ENCODE measurements around the gene MEF2D. TPM values are rescaled to one million over a fixed set of nuclear protein-coding genes. Genes with fewer than 3 reads are reported as not detected.

Gene MEF2D
- polyA plus RNA-seq, 1 donor = 25.0 TPM

GRCh38 chr1:156489166-156489934 is 11.2 kb downstream of the MEF2D start:
- peaks cover 29% of the 10 kb centered on the region for H3K36me3 ChIP-seq (ENCODE audit: control insufficient read depth, insufficient read depth, low read length)
- 17% methylated on average over 1 of the region's 12 CpGs for WGBS (ENCODE audit: insufficient coverage, low lambda C conversion rate)
- H3K27ac ChIP-seq (ENCODE audit: low read length) = peak overlapping the region; percentile 4
- no peaks in the 10 kb centered on the region for H3K27me3 ChIP-seq (ENCODE audit: control insufficient read depth, insufficient read depth, low read length)
- H3K4me1 ChIP-seq (ENCODE audit: control insufficient read depth, insufficient read depth, low read length) = peaks cover 52% of the 10 kb centered on the region
- peak in 1 of 2 donors; percentile 50 for DNase-seq
- H3K4me3 ChIP-seq (ENCODE audit: low read length) = no peak overlapping the region
- no peaks in the 10 kb centered on the region for H3K9me3 ChIP-seq (ENCODE audit: control insufficient read depth, low read depth, low read length)

DNA sequence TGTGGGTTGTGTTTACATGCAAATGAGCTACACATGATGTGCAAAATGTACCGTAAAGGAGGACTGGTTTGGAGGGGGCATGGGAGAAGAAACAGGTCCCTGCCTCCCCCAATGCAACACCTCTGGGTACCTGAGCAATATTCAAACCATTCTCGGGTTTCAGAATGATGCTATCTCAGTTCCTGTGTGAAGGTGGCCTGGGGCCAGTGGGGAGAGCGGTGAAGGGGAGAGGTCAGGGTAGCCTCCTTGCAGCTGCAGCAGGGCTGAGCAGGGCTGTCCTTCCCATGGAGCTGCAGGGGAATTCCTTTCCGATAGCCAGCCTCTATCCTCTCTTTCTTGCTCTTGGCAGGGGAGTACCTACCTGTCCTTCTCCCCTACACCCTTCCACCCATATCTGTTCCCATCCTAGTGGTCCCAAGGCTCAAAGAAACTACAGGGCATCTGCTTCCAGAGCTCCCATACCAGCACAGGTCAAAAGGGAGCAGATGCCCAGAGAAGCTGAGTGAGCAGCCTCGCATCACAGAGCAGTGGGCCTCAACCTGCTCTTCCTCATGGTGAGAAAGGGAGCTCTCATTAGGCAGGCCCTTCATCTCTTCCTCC is 11.9 kb downstream of the MEF2D start:
- no peak for DNase-seq
- Histone ChIP-seq H3K4me1 (ENCODE audit: control insufficient read depth, insufficient read depth, low read length) (peaks cover 45% of the 10 kb centered on the region), H3K27me3 (ENCODE audit: control insufficient read depth, insufficient read depth, low read length) (no peaks in the 10 kb centered on the region), H3K36me3 (ENCODE audit: control insufficient read depth, insufficient read depth, low read length) (peaks cover 27% of the 10 kb centered on the region), H3K4me3 (ENCODE audit: low read length) (no peak overlapping the region), H3K27ac (ENCODE audit: low read length) (no peak overlapping the region), H3K9me3 (ENCODE audit: control insufficient read depth, low read depth, low read length) (no peaks in the 10 kb centered on the region)
- 83% methylated on average over 1 of the region's 5 CpGs for WGBS (ENCODE audit: insufficient coverage, low lambda C conversion rate)

- no peak overlapping the region for H3K27ac ChIP-seq (ENCODE audit: low read length)
- H3K36me3 ChIP-seq (ENCODE audit: control insufficient read depth, insufficient read depth, low read length) = peaks cover 34% of the 10 kb centered on the region
- no CpG with 5 or more reads among the region's 4 CpGs for WGBS (ENCODE audit: insufficient coverage, low lambda C conversion rate)
- DNase-seq = no peak
- no peaks in the 10 kb centered on the region for H3K9me3 ChIP-seq (ENCODE audit: control insufficient read depth, low read depth, low read length)
- H3K27me3 ChIP-seq (ENCODE audit: control insufficient read depth, insufficient read depth, low read length) = no peaks in the 10 kb centered on the region
- no peak overlapping the region for H3K4me3 ChIP-seq (ENCODE audit: low read length)
- peaks cover 39% of the 10 kb centered on the region for H3K4me1 ChIP-seq (ENCODE audit: control insufficient read depth, insufficient read depth, low read length)
Measured at GRCh38 chr1:156487862-156488261, 12.7 kb downstream of the MEF2D start.

GRCh38 chr1:156486421-156487344 is 13.9 kb downstream of the MEF2D start:
- Histone ChIP-seq H3K36me3 (ENCODE audit: control insufficient read depth, insufficient read depth, low read length) (peaks cover 42% of the 10 kb centered on the region), H3K4me1 (ENCODE audit: control insufficient read depth, insufficient read depth, low read length) (peaks cover 32% of the 10 kb centered on the region), H3K4me3 (ENCODE audit: low read length) (no peak overlapping the region), H3K27ac (ENCODE audit: low read length) (no peak overlapping the region), H3K9me3 (ENCODE audit: control insufficient read depth, low read depth, low read length) (no peaks in the 10 kb centered on the region), H3K27me3 (ENCODE audit: control insufficient read depth, insufficient read depth, low read length) (no peaks in the 10 kb centered on the region)
- DNase-seq = no peak
- WGBS (ENCODE audit: insufficient coverage, low lambda C conversion rate) = 100% methylated on average over 1 of the region's 7 CpGs

GRCh38 chr1:156485984-156486383 is 14.6 kb downstream of the MEF2D start:
- WGBS (ENCODE audit: insufficient coverage, low lambda C conversion rate) = no CpG with 5 or more reads among the region's 3 CpGs
- Histone ChIP-seq H3K4me3 (ENCODE audit: low read length) (no peak overlapping the region), H3K36me3 (ENCODE audit: control insufficient read depth, insufficient read depth, low read length) (peaks cover 43% of the 10 kb centered on the region), H3K9me3 (ENCODE audit: control insufficient read depth, low read depth, low read length) (no peaks in the 10 kb centered on the region), H3K4me1 (ENCODE audit: control insufficient read depth, insufficient read depth, low read length) (peaks cover 25% of the 10 kb centered on the region), H3K27me3 (ENCODE audit: control insufficient read depth, insufficient read depth, low read length) (no peaks in the 10 kb centered on the region), H3K27ac (ENCODE audit: low read length) (no peak overlapping the region)
- DNase-seq = no peak

DNA sequence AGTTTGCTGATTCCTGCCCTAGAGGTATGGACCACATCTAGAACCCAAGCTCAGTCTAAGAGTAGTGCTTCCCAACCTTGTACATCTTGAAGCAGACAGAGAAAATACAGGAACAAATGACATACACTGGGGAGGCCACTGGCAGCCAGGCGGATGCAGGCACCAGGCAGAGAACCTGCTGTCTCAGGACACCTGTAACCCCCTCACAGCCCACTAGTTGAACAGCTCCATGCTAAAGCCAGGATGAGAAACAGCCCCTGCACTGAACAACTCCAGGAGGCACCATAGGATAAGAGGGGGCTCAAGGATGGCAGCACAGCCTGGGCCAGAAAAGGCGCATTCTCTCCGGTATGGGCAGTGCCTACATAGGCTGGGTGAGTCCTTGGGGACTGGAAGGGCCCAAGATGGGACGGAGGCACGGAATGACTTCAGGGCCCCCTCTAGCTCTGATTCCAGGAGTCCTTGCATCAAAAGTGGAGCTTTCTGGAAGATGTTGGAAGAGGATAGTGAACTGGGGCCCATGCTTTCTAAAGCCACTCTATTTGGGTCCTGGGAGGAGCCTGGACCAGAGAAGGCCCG is 16.0 kb downstream of the MEF2D start:
- no CpG with 5 or more reads among the region's 6 CpGs for WGBS (ENCODE audit: insufficient coverage, low lambda C conversion rate)
- no peaks in the 10 kb centered on the region for H3K9me3 ChIP-seq (ENCODE audit: control insufficient read depth, low read depth, low read length)
- H3K27ac ChIP-seq (ENCODE audit: low read length) = no peak overlapping the region
- H3K27me3 ChIP-seq (ENCODE audit: control insufficient read depth, insufficient read depth, low read length) = no peaks in the 10 kb centered on the region
- H3K4me1 ChIP-seq (ENCODE audit: control insufficient read depth, insufficient read depth, low read length) = peaks cover 10% of the 10 kb centered on the region
- DNase-seq = no peak
- no peak overlapping the region for H3K4me3 ChIP-seq (ENCODE audit: low read length)
- H3K36me3 ChIP-seq (ENCODE audit: control insufficient read depth, insufficient read depth, low read length) = peaks cover 54% of the 10 kb centered on the region

DNA sequence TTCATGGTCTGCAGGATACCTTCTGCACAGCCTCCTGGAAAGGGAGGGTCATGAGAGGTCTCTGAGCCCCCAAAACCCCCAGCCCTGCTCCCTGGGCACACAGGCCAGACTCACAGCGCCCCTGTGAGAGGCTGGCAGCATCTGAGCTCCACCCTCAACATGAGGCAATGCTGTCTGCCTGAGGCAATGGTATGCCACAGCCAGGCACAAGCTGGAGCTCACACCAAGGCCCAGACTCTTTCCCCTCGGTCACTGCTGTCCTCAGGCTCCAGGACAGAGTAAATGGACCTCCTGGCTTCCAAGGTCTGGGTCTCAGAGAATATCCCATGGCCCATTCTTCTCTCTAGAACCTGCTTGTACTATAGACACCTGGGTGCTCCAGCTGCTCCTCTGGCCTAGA is 17.2 kb downstream of the MEF2D start:
- H3K4me3 ChIP-seq (ENCODE audit: low read length) = no peak overlapping the region
- H3K27me3 ChIP-seq (ENCODE audit: control insufficient read depth, insufficient read depth, low read length) = no peaks in the 10 kb centered on the region
- H3K27ac ChIP-seq (ENCODE audit: low read length) = no peak overlapping the region
- H3K4me1 ChIP-seq (ENCODE audit: control insufficient read depth, insufficient read depth, low read length) = no peaks in the 10 kb centered on the region
- H3K36me3 ChIP-seq (ENCODE audit: control insufficient read depth, insufficient read depth, low read length) = peaks cover 63% of the 10 kb centered on the region
- WGBS (ENCODE audit: insufficient coverage, low lambda C conversion rate) = no CpG with 5 or more reads among the region's 2 CpGs
- DNase-seq = no peak
- H3K9me3 ChIP-seq (ENCODE audit: control insufficient read depth, low read depth, low read length) = no peaks in the 10 kb centered on the region

DNA sequence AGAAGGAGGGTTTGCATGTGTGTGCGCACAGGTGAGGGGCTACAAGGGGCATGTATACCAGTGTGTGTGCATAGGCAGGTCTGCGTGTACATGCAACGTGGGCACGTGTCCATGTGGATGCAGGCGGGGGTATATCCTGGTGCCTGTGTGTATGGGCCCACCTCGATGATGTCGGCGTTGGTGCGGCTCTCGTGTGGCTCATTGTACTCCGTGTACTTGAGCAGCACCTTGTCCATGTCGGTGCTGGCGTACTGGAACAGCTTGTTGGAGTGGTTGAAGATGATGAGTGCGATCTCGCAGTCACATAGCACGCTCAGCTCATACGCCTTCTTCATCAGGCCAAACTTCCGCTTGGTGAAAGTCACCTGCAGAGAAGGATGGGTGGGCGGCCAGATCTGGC is 18.3 kb downstream of the MEF2D start:
- WGBS (ENCODE audit: insufficient coverage, low lambda C conversion rate) = no CpG with 5 or more reads among the region's 19 CpGs
- Histone ChIP-seq H3K4me3 (ENCODE audit: low read length) (no peak overlapping the region), H3K27ac (ENCODE audit: low read length) (no peak overlapping the region), H3K9me3 (ENCODE audit: control insufficient read depth, low read depth, low read length) (no peaks in the 10 kb centered on the region), H3K36me3 (ENCODE audit: control insufficient read depth, insufficient read depth, low read length) (peaks cover 68% of the 10 kb centered on the region), H3K4me1 (ENCODE audit: control insufficient read depth, insufficient read depth, low read length) (no peaks in the 10 kb centered on the region), H3K27me3 (ENCODE audit: control insufficient read depth, insufficient read depth, low read length) (no peaks in the 10 kb centered on the region)
- DNase-seq = no peak

DNA sequence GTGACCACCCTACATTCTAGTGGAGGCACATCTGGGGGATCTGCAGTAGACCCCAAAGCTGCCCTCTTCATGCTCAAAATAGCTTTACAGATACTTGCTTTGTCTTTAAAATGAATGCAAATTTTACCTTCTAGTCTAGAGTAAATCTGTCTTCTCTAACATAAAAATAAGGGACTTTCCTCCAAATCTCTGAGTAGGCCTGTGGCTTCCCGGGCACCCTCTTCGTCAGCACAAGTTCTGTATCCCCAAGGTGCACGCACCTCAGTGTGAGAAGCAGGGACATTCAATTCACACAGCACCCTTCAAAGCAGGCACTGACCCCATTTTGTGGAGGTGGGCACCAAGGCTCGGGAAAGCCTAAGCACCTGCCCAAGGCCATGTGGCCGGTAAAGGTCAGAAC is 19.0 kb downstream of the MEF2D start:
- no peak for DNase-seq
- Histone ChIP-seq H3K27me3 (ENCODE audit: control insufficient read depth, insufficient read depth, low read length) (no peaks in the 10 kb centered on the region), H3K4me1 (ENCODE audit: control insufficient read depth, insufficient read depth, low read length) (no peaks in the 10 kb centered on the region), H3K4me3 (ENCODE audit: low read length) (no peak overlapping the region), H3K27ac (ENCODE audit: low read length) (no peak overlapping the region), H3K36me3 (ENCODE audit: control insufficient read depth, insufficient read depth, low read length) (peaks cover 75% of the 10 kb centered on the region), H3K9me3 (ENCODE audit: control insufficient read depth, low read depth, low read length) (no peaks in the 10 kb centered on the region)
- WGBS (ENCODE audit: insufficient coverage, low lambda C conversion rate) = no CpG with 5 or more reads among the region's 5 CpGs
